Panc1 (cell line): ENCODE data around the gene TICAM2.

Experiments
- POLR2AphosphoS5 ChIP-seq: IDR thresholded peaks from 2 replicates; pipeline ENCODE4 v1.6.1; 2012; ENCODE audit warnings: mild to moderate bottlenecking, low read depth, low read length, moderate library complexity
- TCF7L2 ChIP-seq: IDR thresholded peaks from 2 replicates; pipeline ENCODE4 v1.6.1; 2011; ENCODE audit warnings: mild to moderate bottlenecking, low read depth, low read length, inconsistent platforms
- TF ChIP-seq, protein P1 (sequence below): fragments of 450-650 bp; IDR thresholded peaks from 2 replicates; pipeline ENCODE4 v1.5.1; 2017; ENCODE audit warnings: mild to moderate bottlenecking

DNA sequence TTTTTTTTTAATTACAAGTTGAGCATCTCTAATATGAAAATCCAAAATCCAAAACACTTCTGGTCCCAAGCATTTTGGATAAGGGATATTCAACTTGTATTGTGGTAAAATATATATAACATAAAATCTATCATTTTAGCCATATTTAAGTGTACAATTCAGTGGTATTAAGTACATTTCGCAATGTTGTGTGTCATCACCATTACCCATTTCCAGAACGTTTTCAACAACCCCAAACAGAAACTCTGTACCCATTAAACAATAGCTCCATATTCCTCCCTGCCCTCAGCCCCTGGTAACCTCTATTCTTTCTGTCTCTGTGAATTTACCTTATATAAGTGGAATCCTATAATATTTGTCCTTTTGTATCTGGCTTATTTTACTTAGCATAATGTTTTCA is 24.9 kb downstream of the TICAM2 start:
- no peak for TF ChIP-seq TCF7L2
- TF ChIP-seq, protein P1, sequence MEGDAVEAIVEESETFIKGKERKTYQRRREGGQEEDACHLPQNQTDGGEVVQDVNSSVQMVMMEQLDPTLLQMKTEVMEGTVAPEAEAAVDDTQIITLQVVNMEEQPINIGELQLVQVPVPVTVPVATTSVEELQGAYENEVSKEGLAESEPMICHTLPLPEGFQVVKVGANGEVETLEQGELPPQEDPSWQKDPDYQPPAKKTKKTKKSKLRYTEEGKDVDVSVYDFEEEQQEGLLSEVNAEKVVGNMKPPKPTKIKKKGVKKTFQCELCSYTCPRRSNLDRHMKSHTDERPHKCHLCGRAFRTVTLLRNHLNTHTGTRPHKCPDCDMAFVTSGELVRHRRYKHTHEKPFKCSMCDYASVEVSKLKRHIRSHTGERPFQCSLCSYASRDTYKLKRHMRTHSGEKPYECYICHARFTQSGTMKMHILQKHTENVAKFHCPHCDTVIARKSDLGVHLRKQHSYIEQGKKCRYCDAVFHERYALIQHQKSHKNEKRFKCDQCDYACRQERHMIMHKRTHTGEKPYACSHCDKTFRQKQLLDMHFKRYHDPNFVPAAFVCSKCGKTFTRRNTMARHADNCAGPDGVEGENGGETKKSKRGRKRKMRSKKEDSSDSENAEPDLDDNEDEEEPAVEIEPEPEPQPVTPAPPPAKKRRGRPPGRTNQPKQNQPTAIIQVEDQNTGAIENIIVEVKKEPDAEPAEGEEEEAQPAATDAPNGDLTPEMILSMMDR = no peak
- TF ChIP-seq POLR2AphosphoS5 = no peak
